Suprapubic skin (tissue), 4 donors: Measurements from ENCODE around the gene FUT9. TPM values are rescaled to one million over a fixed set of nuclear protein-coding genes. Genes with fewer than 3 reads are reported as not detected.

Experiments used
- DNase-seq, 2 donors: peaks; one replicate each; pipeline ENCODE4 v3.0.0-alpha.2; 2019; ENCODE audit warnings: low spot score in 2 of 2
- H3K27ac ChIP-seq: fragments of 200-600 bp; sonication (generic); one replicate; pipeline ENCODE4 v1.5.1; 2019
- H3K27me3 ChIP-seq: fragments of 200-600 bp; sonication (generic); one replicate; pipeline ENCODE4 v1.5.1; 2019
- H3K36me3 ChIP-seq: fragments of 200-600 bp; sonication (generic); one replicate; pipeline ENCODE4 v1.5.1; 2019
- H3K4me1 ChIP-seq: fragments of 200-600 bp; sonication (generic); one replicate; pipeline ENCODE4 v1.5.1; 2019
- H3K4me3 ChIP-seq: fragments of 200-600 bp; sonication (generic); one replicate; pipeline ENCODE4 v1.5.1; 2019; ENCODE audit warnings: mild to moderate bottlenecking
- H3K9me3 ChIP-seq: fragments of 200-600 bp; sonication (generic); one replicate; pipeline ENCODE4 v1.5.1; 2019
- EP300 ChIP-seq: sonication (generic); formaldehyde crosslinking; IDR thresholded peaks from one replicate; pipeline ENCODE4 v1.6.1; 2017; ENCODE audit warnings: antibody characterized with exemption
- POLR2A ChIP-seq, 2 donors: fragments of 450-650 bp; IDR thresholded peaks; one replicate each; pipeline ENCODE4 v1.6.1; 2017; ENCODE audit warnings: antibody characterized with exemption in 2 of 2, mild to moderate bottlenecking in 2 of 2, moderate library complexity in 2 of 2
- POLR2AphosphoS5 ChIP-seq, 3 donors: sonication (generic); formaldehyde crosslinking; IDR thresholded peaks; one replicate each; pipeline ENCODE4 v1.6.1; 2017; ENCODE audit warnings: antibody characterized with exemption in 3 of 3
- WGBS: methylation state at CpG from one replicate; pipeline ENCODE4 v1.1.5; 2018; 5-methylcytosine and 5-hydroxymethylcytosine counted together
- total RNA-seq, 4 donors: library from RNA; depleted of rRNA; stranded (reverse); fragments of >200 nt; gene quantifications; one replicate each; pipeline ENCODE4 v1.1.0, GENCODE V29; 2016
- TF ChIP-seq, protein P1 (sequence below), 2 donors: fragments of 200-600 bp in 1 of 2; fragments of 450-650 bp in 1 of 2; sonication (generic) in 1 of 2; IDR thresholded peaks; one replicate each; pipeline ENCODE4 v1.5.1; 2016 to 2019; ENCODE audit warnings: antibody characterized with exemption in 2 of 2, mild to moderate bottlenecking in 1 of 2, moderate library complexity in 1 of 2

FUT9 gene
- 1 to 10 TPM in 1 of 4 donors, under 1 TPM in 3; 0.13 to 1.4 (median 0.43) TPM for total RNA-seq

- TF ChIP-seq POLR2A (IDR thresholded peaks at IDR 0.05), result no peak
- TF ChIP-seq POLR2AphosphoS5 (IDR thresholded peaks at IDR 0.05), result no peak
- TF ChIP-seq, protein P1, sequence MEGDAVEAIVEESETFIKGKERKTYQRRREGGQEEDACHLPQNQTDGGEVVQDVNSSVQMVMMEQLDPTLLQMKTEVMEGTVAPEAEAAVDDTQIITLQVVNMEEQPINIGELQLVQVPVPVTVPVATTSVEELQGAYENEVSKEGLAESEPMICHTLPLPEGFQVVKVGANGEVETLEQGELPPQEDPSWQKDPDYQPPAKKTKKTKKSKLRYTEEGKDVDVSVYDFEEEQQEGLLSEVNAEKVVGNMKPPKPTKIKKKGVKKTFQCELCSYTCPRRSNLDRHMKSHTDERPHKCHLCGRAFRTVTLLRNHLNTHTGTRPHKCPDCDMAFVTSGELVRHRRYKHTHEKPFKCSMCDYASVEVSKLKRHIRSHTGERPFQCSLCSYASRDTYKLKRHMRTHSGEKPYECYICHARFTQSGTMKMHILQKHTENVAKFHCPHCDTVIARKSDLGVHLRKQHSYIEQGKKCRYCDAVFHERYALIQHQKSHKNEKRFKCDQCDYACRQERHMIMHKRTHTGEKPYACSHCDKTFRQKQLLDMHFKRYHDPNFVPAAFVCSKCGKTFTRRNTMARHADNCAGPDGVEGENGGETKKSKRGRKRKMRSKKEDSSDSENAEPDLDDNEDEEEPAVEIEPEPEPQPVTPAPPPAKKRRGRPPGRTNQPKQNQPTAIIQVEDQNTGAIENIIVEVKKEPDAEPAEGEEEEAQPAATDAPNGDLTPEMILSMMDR (IDR thresholded peaks at IDR 0.05), result no peak
- TF ChIP-seq EP300, result no peak
- H3K27ac ChIP-seq, result no peak within 1 kb of the TSS
- H3K27me3 ChIP-seq, result peaks cover 23% of the 10 kb centered on the region
- H3K4me1 ChIP-seq, result no peaks in the 10 kb centered on the region
- peak within 1 kb of the TSS; percentile 32 for H3K4me3 ChIP-seq
- WGBS, result 5% methylated on average over 29 of the region's 62 CpGs
- no peaks in the 10 kb centered on the region for H3K9me3 ChIP-seq
- DNase-seq, result peak; percentile 40 to 74
- no peaks in the 10 kb centered on the region for H3K36me3 ChIP-seq
Observed at GRCh38 chr6:96015518-96016333, at the start of gene FUT9. Gene FUT9, plus strand, starts transcription at chr6:96015974. Its CDS starts 187,182 bp downstream, at chr6:96203156.

GRCh38 chr6:95967594-95967993 lies 48.2 kb upstream of the FUT9 start:
- DNase-seq, result no peak
- no peak overlapping the region for H3K27ac ChIP-seq

DNA sequence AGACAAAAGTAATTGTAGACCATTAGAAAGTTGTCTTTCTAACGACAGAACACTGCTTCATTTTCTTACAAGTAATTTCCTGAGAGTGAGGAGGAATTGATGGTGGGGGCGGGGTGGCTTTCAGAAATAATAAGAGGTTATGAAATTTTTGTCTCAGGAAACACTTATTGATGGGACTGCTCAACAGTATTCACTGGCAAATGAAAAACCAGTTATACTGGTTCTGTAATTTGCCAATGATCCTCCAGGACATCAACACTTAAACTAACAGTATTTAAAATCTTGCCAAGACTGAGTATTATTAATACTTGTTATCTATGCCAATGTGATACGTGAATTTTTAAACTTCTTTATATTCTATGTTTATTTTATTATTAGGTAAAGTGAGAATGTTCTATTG lies 41.8 kb upstream of the FUT9 start:
- WGBS, result 56% methylated on average over 3 of the region's 3 CpGs
- Histone ChIP-seq H3K4me1 (no peaks in the 10 kb centered on the region), H3K27ac (no peak overlapping the region), H3K36me3 (no peaks in the 10 kb centered on the region), H3K4me3 (no peak overlapping the region), H3K27me3 (no peaks in the 10 kb centered on the region), H3K9me3 (peaks cover 5% of the 10 kb centered on the region)
- DNase-seq, result no peak
- TF ChIP-seq POLR2A (IDR thresholded peaks at IDR 0.05) (no peak), EP300 (no peak), POLR2AphosphoS5 (IDR thresholded peaks at IDR 0.05) (no peak)
- TF ChIP-seq, protein P1 (IDR thresholded peaks at IDR 0.05), result no peak

More at GRCh38 chr6:95967594-95967993, 48.2 kb upstream of the FUT9 start:
- H3K9me3 ChIP-seq, result no peaks in the 10 kb centered on the region
- TF ChIP-seq POLR2AphosphoS5 (IDR thresholded peaks at IDR 0.05) (no peak), POLR2A (IDR thresholded peaks at IDR 0.05) (no peak), EP300 (no peak)
- TF ChIP-seq, protein P1 (IDR thresholded peaks at IDR 0.05), result no peak
- H3K36me3 ChIP-seq, result no peaks in the 10 kb centered on the region
- H3K4me3 ChIP-seq, result no peak overlapping the region
- H3K4me1 ChIP-seq, result no peaks in the 10 kb centered on the region
- H3K27me3 ChIP-seq, result no peaks in the 10 kb centered on the region

GRCh38 chr6:95978230-95978629 lies 37.5 kb upstream of the FUT9 start:
- H3K4me1 ChIP-seq, result no peaks in the 10 kb centered on the region
- TF ChIP-seq POLR2AphosphoS5 (IDR thresholded peaks at IDR 0.05) (no peak), EP300 (no peak), POLR2A (IDR thresholded peaks at IDR 0.05) (no peak)
- TF ChIP-seq, protein P1 (IDR thresholded peaks at IDR 0.05), result no peak
- H3K27ac ChIP-seq, result no peak overlapping the region
- no peak overlapping the region for H3K4me3 ChIP-seq
- DNase-seq, result no peak
- no peaks in the 10 kb centered on the region for H3K27me3 ChIP-seq
- 73% methylated on average over 2 of the region's 2 CpGs for WGBS
- H3K9me3 ChIP-seq, result peaks cover 5% of the 10 kb centered on the region
- no peaks in the 10 kb centered on the region for H3K36me3 ChIP-seq

- DNase-seq, result no peak
- H3K36me3 ChIP-seq, result no peaks in the 10 kb centered on the region
- 74% methylated on average over 2 of the region's 5 CpGs for WGBS
- H3K27me3 ChIP-seq, result no peaks in the 10 kb centered on the region
- TF ChIP-seq, protein P1 (IDR thresholded peaks at IDR 0.05), result no peak
- TF ChIP-seq EP300 (no peak), POLR2AphosphoS5 (IDR thresholded peaks at IDR 0.05) (no peak), POLR2A (IDR thresholded peaks at IDR 0.05) (no peak)
- H3K9me3 ChIP-seq, result peaks cover 26% of the 10 kb centered on the region
- H3K4me3 ChIP-seq, result no peak overlapping the region
- no peak overlapping the region for H3K27ac ChIP-seq
- H3K4me1 ChIP-seq, result no peaks in the 10 kb centered on the region
Observed at GRCh38 chr6:95991906-95992305, 23.9 kb upstream of the FUT9 start.
